ENCODE results near the gene MIOS. TPM values are rescaled to one million over a fixed set of nuclear protein-coding genes. Genes with fewer than 3 reads are reported as not detected.

The MIOS gene
- total and polyA plus RNA-seq, 4 donors: 7.4 to 35.6 (median 12.2) TPM

DNA sequence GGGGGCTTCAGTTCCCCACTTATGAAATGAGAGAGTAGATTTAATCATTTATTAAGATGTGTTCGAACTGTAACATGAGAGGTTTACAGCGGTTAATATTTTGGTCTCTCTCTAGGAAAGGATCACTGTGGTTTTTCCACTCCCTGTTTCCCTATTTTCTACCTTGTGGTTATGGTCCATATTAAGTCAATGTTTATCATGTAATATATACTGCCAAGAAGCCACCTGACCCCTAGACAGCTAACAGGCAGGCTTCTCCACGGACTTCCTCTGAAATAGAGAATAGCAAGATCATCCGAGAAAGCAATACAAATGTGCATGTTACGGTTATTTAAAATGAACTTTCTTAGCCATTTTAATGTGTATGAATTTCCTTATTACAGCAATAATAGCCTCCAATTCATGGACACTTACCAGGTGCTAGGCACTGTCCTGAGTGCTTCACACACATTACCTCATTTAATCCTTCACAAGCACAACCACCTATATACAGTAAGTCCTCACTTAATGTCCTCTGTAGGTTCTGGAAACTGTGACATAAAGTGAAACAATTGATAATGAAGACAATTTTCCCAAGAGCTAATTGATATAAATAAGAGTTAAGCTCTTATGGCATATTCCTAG lies 30.2 kb upstream of the MIOS start:
- Histone ChIP-seq H3K9ac (ENCODE audit: low read depth in 1 of 2, low read length in 2 of 2) (no peak overlapping the region), H3K27ac (ENCODE audit: low read depth in 1 of 2, low read length in 2 of 2) (no peak overlapping the region), H3K27me3 (ENCODE audit: control insufficient read depth in 4 of 4, insufficient read depth in 4 of 4, low read length in 3 of 4) (no peaks in the 10 kb centered on the region), H3K36me3 (ENCODE audit: control insufficient read depth in 4 of 4, insufficient read depth in 3 of 4, low read depth in 1 of 4, low read length in 3 of 4) (no peaks in the 10 kb centered on the region), H3K4me3 (ENCODE audit: low read depth in 1 of 3, low read length in 3 of 3) (no peak overlapping the region), H3K9me3 (ENCODE audit: control insufficient read depth in 4 of 4, low read length in 3 of 4) (no peaks in the 10 kb centered on the region), H3K4me1 (ENCODE audit: control insufficient read depth in 4 of 4, insufficient read depth in 4 of 4, low read length in 3 of 4) (peaks cover 0 to 1% (median under 1%) of the 10 kb centered on the region in 4 donors)
- TF ChIP-seq FOXA2 (IDR thresholded peaks at IDR 0.05): no peak
- TF ChIP-seq TAF1 (conservative IDR thresholded peaks at IDR 0.05): no peak
- TF ChIP-seq RXRA (IDR thresholded peaks at IDR 0.05): no peak
- no peak for TF ChIP-seq ATF3 (IDR thresholded peaks at IDR 0.05)
- TF ChIP-seq NR2F2 (IDR thresholded peaks at IDR 0.05): no peak
- no peak for TF ChIP-seq HNF4A (conservative IDR thresholded peaks at IDR 0.05)
- no peak for TF ChIP-seq FOXA1 (IDR thresholded peaks at IDR 0.05)
- TF ChIP-seq GABPA (IDR thresholded peaks at IDR 0.05 in 1 of 2, conservative IDR thresholded peaks at IDR 0.05 in 1 of 2): no peak
- TF ChIP-seq CTCF (IDR thresholded peaks at IDR 0.05; ENCODE audit: low read depth, low read length, missing input control): no peak
- no peak for TF ChIP-seq MAX (IDR thresholded peaks at IDR 0.05)
- TF ChIP-seq YY1 (IDR thresholded peaks at IDR 0.05): no peak
- TF ChIP-seq ZBTB33 (IDR thresholded peaks at IDR 0.05): no peak
- no peak for TF ChIP-seq HNF4G (IDR thresholded peaks at IDR 0.05)
- TF ChIP-seq EGR1 (IDR thresholded peaks at IDR 0.05; ENCODE audit: low read depth in 2 of 2): no peak
- 86% methylated on average over 5 of the region's 5 CpGs for WGBS
- DNase-seq (ENCODE audit: low spot score): no peak

- no peaks in the 10 kb centered on the region for H3K9me3 ChIP-seq (ENCODE audit: control insufficient read depth in 4 of 4, low read length in 3 of 4)
- 84% methylated on average over 2 of the region's 2 CpGs for WGBS
- TF ChIP-seq RXRA (IDR thresholded peaks at IDR 0.05) (no peak), SP1 (IDR thresholded peaks at IDR 0.05) (no peak), NR2F2 (IDR thresholded peaks at IDR 0.05) (no peak), ZBTB33 (IDR thresholded peaks at IDR 0.05) (no peak), JUND (IDR thresholded peaks at IDR 0.05) (no peak), TAF1 (conservative IDR thresholded peaks at IDR 0.05) (no peak), FOXA2 (IDR thresholded peaks at IDR 0.05) (no peak)
- H3K27ac ChIP-seq (ENCODE audit: low read depth in 1 of 2, low read length in 2 of 2): no peak overlapping the region
- H3K9ac ChIP-seq (ENCODE audit: low read depth in 1 of 2, low read length in 2 of 2): no peak overlapping the region
- H3K4me1 ChIP-seq (ENCODE audit: control insufficient read depth in 4 of 4, insufficient read depth in 4 of 4, low read length in 3 of 4): peaks cover 3 to 9% (median 6%) of the 10 kb centered on the region in 4 donors
- H3K4me3 ChIP-seq (ENCODE audit: low read depth in 1 of 3, low read length in 3 of 3): no peak overlapping the region
- no peaks in the 10 kb centered on the region for H3K36me3 ChIP-seq (ENCODE audit: control insufficient read depth in 4 of 4, insufficient read depth in 3 of 4, low read depth in 1 of 4, low read length in 3 of 4)
- H3K27me3 ChIP-seq (ENCODE audit: control insufficient read depth in 4 of 4, insufficient read depth in 4 of 4, low read length in 3 of 4): no peaks in the 10 kb centered on the region
- DNase-seq (ENCODE audit: low spot score): no peak
Observed at GRCh38 chr7:7537711-7538110, 29.0 kb upstream of the MIOS start.
